HG02588 (cell line): ENCODE results near the gene TRAPPC2.
A peak's percentile ranks its signal among the peaks of the same experiment; 100 is the strongest.
"Not testable (repeated sequence)": the region's sequence is repeated elsewhere in the genome, so short reads cannot be mapped to it uniquely, and the experiment has no call there.

Experiments used
- ATAC-seq: cut with Tn5 transposase; IDR thresholded peaks from one replicate; pipeline ENCODE4 v1.9.1; 2021; ENCODE audit warnings: mild to moderate bottlenecking, moderate library complexity; ENCODE audit not compliant: unreplicated experiment

The TRAPPC2 gene

GRCh38 chrX:13673016-13673415, 61.4 kb downstream of the TRAPPC2 start:
- ATAC-seq: no peak

GRCh38 chrX:13670197-13670596, 64.2 kb downstream of the TRAPPC2 start:
- ATAC-seq: no peak

- not testable (repeated sequence) for ATAC-seq
These were observed 64.7 kb downstream of the TRAPPC2 start for GRCh38 chrX:13669755-13670154.

- peak; percentile 74 for ATAC-seq
These were observed 65.1 kb downstream of the TRAPPC2 start for GRCh38 chrX:13669246-13669737.

- no peak for ATAC-seq
These were observed 66.5 kb downstream of the TRAPPC2 start for GRCh38 chrX:13667919-13668318.

GRCh38 chrX:13666836-13667235, 67.6 kb downstream of the TRAPPC2 start:
- no peak for ATAC-seq

GRCh38 chrX:13664020-13664419, 70.4 kb downstream of the TRAPPC2 start:
- ATAC-seq: no peak

GRCh38 chrX:13662355-13662791, 72.0 kb downstream of the TRAPPC2 start:
- no peak for ATAC-seq
